A549 (cell line): ENCODE measurements around the gene NKIRAS1.

Source experiments
- KDM5A ChIP-seq: fragments of 200-600 bp; sonication (generic); IDR thresholded peaks from 2 replicates; pipeline ENCODE4 v1.6.1; 2016; ENCODE audit warnings: antibody characterized with exemption, mild to moderate bottlenecking
- POLR2A ChIP-seq: IDR thresholded peaks from 2 replicates; pipeline ENCODE4 v1.6.1; 2012; ENCODE audit warnings: mild to moderate bottlenecking, low read length
- RFX5 ChIP-seq: fragments of 450-650 bp; IDR thresholded peaks from 2 replicates; pipeline ENCODE4 v1.7.1; 2014; ENCODE audit warnings: antibody characterized with exemption, mild to moderate bottlenecking, moderate library complexity
- TF ChIP-seq, protein P1 (sequence below): fragments of >200 bp; sonication (Bioruptor Twin); formaldehyde crosslinking; IDR thresholded peaks from 3 replicates; pipeline ENCODE4 v1.5.1; 2016
- TF ChIP-seq, protein P2 (sequence below): fragments of 200-600 bp; sonication (generic); IDR thresholded peaks from 2 replicates; pipeline ENCODE4 v1.6.1; 2016; ENCODE audit warnings: antibody characterized with exemption, mild to moderate bottlenecking, moderate library complexity

DNA sequence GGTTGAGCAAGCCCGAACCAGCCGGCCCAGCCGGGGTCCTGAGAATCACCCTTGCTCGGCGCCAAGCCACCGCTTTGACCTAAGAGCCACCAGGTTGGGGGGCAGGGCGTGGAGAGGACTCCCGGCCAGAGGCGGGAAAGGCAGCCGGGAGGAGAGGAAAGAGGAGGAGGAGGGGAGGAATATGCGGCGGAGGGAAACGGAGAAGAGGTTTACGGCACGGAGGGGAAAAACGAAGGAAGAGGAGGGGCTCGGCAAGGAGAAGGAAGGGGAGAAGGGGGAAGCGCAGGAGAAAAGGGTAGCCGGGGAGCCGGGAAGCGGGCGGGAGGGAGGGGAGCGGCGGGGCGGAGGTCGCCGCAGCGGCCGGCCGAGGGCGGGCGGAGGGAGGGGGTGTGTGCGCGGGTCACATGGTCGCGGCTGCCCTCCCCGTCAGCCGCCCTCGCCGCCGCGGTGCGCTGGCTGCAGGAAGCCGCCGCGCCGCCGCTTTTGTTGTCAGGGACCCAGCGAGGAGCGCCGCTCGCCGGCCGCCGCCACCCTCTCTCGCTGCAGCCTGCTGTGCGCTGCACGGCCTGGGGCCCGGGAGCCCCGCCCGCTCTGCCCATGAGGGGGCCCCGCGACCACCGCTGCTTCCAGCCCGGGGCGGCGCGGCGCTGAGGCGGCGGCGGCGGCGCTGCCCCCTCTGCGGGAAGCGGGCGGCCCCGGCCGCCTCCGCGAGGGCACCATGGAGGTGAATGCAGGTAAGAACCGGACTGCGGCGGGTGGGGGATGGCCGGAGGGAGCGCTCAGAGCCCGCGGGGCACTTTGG is 28.3 kb upstream of the NKIRAS1 start, which contains the start of gene NR1D2:
- TF ChIP-seq, protein P1, sequence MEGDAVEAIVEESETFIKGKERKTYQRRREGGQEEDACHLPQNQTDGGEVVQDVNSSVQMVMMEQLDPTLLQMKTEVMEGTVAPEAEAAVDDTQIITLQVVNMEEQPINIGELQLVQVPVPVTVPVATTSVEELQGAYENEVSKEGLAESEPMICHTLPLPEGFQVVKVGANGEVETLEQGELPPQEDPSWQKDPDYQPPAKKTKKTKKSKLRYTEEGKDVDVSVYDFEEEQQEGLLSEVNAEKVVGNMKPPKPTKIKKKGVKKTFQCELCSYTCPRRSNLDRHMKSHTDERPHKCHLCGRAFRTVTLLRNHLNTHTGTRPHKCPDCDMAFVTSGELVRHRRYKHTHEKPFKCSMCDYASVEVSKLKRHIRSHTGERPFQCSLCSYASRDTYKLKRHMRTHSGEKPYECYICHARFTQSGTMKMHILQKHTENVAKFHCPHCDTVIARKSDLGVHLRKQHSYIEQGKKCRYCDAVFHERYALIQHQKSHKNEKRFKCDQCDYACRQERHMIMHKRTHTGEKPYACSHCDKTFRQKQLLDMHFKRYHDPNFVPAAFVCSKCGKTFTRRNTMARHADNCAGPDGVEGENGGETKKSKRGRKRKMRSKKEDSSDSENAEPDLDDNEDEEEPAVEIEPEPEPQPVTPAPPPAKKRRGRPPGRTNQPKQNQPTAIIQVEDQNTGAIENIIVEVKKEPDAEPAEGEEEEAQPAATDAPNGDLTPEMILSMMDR: no peak
- no peak for TF ChIP-seq KDM5A
- TF ChIP-seq RFX5: no peak
- TF ChIP-seq, protein P2, sequence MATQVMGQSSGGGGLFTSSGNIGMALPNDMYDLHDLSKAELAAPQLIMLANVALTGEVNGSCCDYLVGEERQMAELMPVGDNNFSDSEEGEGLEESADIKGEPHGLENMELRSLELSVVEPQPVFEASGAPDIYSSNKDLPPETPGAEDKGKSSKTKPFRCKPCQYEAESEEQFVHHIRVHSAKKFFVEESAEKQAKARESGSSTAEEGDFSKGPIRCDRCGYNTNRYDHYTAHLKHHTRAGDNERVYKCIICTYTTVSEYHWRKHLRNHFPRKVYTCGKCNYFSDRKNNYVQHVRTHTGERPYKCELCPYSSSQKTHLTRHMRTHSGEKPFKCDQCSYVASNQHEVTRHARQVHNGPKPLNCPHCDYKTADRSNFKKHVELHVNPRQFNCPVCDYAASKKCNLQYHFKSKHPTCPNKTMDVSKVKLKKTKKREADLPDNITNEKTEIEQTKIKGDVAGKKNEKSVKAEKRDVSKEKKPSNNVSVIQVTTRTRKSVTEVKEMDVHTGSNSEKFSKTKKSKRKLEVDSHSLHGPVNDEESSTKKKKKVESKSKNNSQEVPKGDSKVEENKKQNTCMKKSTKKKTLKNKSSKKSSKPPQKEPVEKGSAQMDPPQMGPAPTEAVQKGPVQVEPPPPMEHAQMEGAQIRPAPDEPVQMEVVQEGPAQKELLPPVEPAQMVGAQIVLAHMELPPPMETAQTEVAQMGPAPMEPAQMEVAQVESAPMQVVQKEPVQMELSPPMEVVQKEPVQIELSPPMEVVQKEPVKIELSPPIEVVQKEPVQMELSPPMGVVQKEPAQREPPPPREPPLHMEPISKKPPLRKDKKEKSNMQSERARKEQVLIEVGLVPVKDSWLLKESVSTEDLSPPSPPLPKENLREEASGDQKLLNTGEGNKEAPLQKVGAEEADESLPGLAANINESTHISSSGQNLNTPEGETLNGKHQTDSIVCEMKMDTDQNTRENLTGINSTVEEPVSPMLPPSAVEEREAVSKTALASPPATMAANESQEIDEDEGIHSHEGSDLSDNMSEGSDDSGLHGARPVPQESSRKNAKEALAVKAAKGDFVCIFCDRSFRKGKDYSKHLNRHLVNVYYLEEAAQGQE: no peak
- TF ChIP-seq POLR2A: no peak
